HepG2 (cell line): ENCODE data around the gene JMY. TPM values are rescaled to one million over a fixed set of nuclear protein-coding genes. Genes with fewer than 3 reads are reported as not detected.

Experiments used
- AKAP8 ChIP-seq: sonication (generic); formaldehyde crosslinking; IDR thresholded peaks from 2 replicates; pipeline ENCODE4 v1.5.1; 2020; ENCODE audit warnings: mild to moderate bottlenecking, missing genetic modification reagents
- KLF6 ChIP-seq: IDR thresholded peaks from 2 replicates; pipeline ENCODE4 v1.8.0; 2016; ENCODE audit warnings: missing biosample characterization, missing genetic modification reagents
- POLR2AphosphoS2 ChIP-seq: IDR thresholded peaks from 2 replicates; pipeline ENCODE4 v1.6.1; 2011; ENCODE audit warnings: low read depth, low read length, improper control_type of control experiment
- RBFOX2 ChIP-seq: fragments of 200-400 bp; formaldehyde crosslinking; IDR thresholded peaks from 2 replicates; pipeline ENCODE4 v1.6.1; 2017; ENCODE audit warnings: low read depth, mild to moderate bottlenecking, low read length
- SRY ChIP-seq: sonication (generic); formaldehyde crosslinking; IDR thresholded peaks from 2 replicates; pipeline ENCODE4 v1.8.0; 2022; ENCODE audit warnings: mild to moderate bottlenecking, missing genetic modification reagents
- ZFP82 ChIP-seq: sonication (generic); formaldehyde crosslinking; IDR thresholded peaks from 2 replicates; pipeline ENCODE4 v1.5.1; 2020; ENCODE audit warnings: mild to moderate bottlenecking, missing genetic modification reagents, borderline replicate concordance
- ZNF232 ChIP-seq: sonication (generic); formaldehyde crosslinking; IDR thresholded peaks from 2 replicates; pipeline ENCODE4 v1.4.0; 2020; ENCODE audit warnings: missing genetic modification reagents, borderline replicate concordance
- ZNF234 ChIP-seq: sonication (generic); formaldehyde crosslinking; conservative IDR thresholded peaks from 2 replicates; pipeline ENCODE4 v1.5.1; 2020; ENCODE audit warnings: mild to moderate bottlenecking, missing genetic modification reagents
- ZNF264 ChIP-seq: sonication (generic); formaldehyde crosslinking; IDR thresholded peaks from 2 replicates; pipeline ENCODE4 v1.4.0; 2020; ENCODE audit warnings: missing genetic modification reagents
- ZNF441 ChIP-seq: sonication (generic); formaldehyde crosslinking; IDR thresholded peaks from 2 replicates; pipeline ENCODE4 v1.7.0; 2021; ENCODE audit warnings: missing genetic modification reagents, borderline replicate concordance
- ZNF550 ChIP-seq: sonication (generic); formaldehyde crosslinking; IDR thresholded peaks from 2 replicates; pipeline ENCODE4 v1.4.0; 2020; ENCODE audit warnings: mild to moderate bottlenecking, missing genetic modification reagents, borderline replicate concordance
- ZSCAN30 ChIP-seq: sonication (generic); formaldehyde crosslinking; IDR thresholded peaks from 2 replicates; pipeline ENCODE4 v1.5.0; 2020; ENCODE audit warnings: mild to moderate bottlenecking, missing genetic modification reagents
- polyA plus RNA-seq, 8 experiments: library from polyadenylated mRNA; depleted of rRNA in 3 of 8; stranded (reverse) in 7 of 8; unstranded in 1 of 8; fragments of >200 nt; fragmentation: Illumina TruSeq in 4 of 8; extraction: Trizol in 4 of 8; gene quantifications; 2 replicates each; pipeline versions ENCODE4 v1.2.1 to v1.2.3, GENCODE V29; 2011 to 2016; ENCODE audit warnings: low read depth in 4 of 8, missing spikeins in 1 of 8, mixed read lengths in 1 of 8; ENCODE audit not compliant: insufficient read depth in 1 of 8
- total RNA-seq, 5 experiments: library from RNA; depleted of rRNA; stranded (reverse); fragments of >200 nt; fragmentation: Illumina TruSeq; extraction: Trizol; gene quantifications; 2 replicates each; pipeline ENCODE4 v1.2.3, GENCODE V29; 2016; ENCODE audit warnings: low read depth in 1 of 5
- TF ChIP-seq, protein P1 (sequence below): sonication (generic); formaldehyde crosslinking; IDR thresholded peaks from 2 replicates; pipeline ENCODE4 v1.4.0; 2020; ENCODE audit warnings: missing genetic modification reagents, borderline replicate concordance
- TF ChIP-seq, protein P2 (sequence below): sonication (generic); formaldehyde crosslinking; IDR thresholded peaks from 2 replicates; pipeline ENCODE4 v1.4.0; 2020; ENCODE audit warnings: missing genetic modification reagents, mild to moderate bottlenecking, borderline replicate concordance
- TF ChIP-seq, protein P3 (sequence below): IDR thresholded peaks from 2 replicates; pipeline ENCODE4 v1.6.1; 2016; ENCODE audit warnings: mild to moderate bottlenecking
- TF ChIP-seq, protein P4 (sequence below): sonication (generic); formaldehyde crosslinking; IDR thresholded peaks from 2 replicates; pipeline ENCODE4 v1.5.1; 2020; ENCODE audit warnings: missing genetic modification reagents, mild to moderate bottlenecking, borderline replicate concordance
- TF ChIP-seq, protein P5 (sequence below): sonication (generic); formaldehyde crosslinking; IDR thresholded peaks from 2 replicates; pipeline ENCODE4 v1.8.0; 2022; ENCODE audit warnings: mild to moderate bottlenecking, missing genetic modification reagents; ENCODE audit not compliant: insufficient replicate concordance

JMY gene
- total and polyA plus RNA-seq, 2 of the 13 experiments (the other 11 are each of a cell fraction or from before 2014, with no cell fraction given) = 4.0 to 4.2 TPM

DNA sequence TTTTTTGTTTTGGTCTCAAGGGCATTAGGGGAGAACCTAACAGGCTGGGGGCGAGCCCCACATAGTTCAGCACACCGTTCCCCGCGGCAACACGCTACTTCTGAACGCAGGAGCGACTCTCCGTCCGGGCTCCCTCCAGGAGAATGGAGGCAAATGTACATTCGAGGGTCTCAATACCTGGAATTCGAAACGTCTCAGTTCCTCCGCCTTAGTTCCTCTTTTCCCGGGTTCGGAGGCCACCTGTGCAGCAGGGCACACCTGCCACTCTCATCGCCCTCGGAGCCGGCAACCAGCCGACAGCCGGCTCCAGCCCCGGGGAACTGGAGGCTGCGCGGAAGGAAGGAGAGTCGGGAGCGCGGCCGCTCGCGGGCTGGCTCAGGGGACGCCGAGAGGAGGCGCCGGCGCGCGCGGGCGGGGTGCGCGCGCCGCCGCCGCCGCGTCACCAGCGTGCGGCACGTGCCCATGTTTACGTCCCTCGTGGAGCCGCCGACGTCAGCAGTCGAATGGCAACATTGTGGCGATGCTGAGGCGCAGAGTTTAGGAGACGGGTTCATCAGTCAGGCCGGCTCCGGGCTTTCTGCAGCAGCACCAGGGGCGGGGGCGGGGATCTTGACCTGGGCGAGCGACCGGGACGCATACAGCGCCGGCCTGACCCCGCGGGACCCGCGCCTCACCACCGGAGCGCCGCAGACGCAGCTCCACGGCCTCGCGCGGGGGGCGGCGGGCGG is at the start of gene JMY (continued):
- TF ChIP-seq, protein P1, sequence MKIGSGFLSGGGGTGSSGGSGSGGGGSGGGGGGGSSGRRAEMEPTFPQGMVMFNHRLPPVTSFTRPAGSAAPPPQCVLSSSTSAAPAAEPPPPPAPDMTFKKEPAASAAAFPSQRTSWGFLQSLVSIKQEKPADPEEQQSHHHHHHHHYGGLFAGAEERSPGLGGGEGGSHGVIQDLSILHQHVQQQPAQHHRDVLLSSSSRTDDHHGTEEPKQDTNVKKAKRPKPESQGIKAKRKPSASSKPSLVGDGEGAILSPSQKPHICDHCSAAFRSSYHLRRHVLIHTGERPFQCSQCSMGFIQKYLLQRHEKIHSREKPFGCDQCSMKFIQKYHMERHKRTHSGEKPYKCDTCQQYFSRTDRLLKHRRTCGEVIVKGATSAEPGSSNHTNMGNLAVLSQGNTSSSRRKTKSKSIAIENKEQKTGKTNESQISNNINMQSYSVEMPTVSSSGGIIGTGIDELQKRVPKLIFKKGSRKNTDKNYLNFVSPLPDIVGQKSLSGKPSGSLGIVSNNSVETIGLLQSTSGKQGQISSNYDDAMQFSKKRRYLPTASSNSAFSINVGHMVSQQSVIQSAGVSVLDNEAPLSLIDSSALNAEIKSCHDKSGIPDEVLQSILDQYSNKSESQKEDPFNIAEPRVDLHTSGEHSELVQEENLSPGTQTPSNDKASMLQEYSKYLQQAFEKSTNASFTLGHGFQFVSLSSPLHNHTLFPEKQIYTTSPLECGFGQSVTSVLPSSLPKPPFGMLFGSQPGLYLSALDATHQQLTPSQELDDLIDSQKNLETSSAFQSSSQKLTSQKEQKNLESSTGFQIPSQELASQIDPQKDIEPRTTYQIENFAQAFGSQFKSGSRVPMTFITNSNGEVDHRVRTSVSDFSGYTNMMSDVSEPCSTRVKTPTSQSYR (CRISPR knock-in tag) = peak; percentile 7; the same call in 1 of the 2 replicates
- TF ChIP-seq AKAP8 (CRISPR knock-in tag) = no peak; the same call in 1 of the 2 replicates
- TF ChIP-seq SRY (CRISPR knock-in tag) = 0 out of 2 replicates have a peak, but pooled peaks have one; percentile 37
- TF ChIP-seq ZSCAN30 (CRISPR knock-in tag) = no peak
- no peak for TF ChIP-seq ZNF550
- TF ChIP-seq, protein P2, sequence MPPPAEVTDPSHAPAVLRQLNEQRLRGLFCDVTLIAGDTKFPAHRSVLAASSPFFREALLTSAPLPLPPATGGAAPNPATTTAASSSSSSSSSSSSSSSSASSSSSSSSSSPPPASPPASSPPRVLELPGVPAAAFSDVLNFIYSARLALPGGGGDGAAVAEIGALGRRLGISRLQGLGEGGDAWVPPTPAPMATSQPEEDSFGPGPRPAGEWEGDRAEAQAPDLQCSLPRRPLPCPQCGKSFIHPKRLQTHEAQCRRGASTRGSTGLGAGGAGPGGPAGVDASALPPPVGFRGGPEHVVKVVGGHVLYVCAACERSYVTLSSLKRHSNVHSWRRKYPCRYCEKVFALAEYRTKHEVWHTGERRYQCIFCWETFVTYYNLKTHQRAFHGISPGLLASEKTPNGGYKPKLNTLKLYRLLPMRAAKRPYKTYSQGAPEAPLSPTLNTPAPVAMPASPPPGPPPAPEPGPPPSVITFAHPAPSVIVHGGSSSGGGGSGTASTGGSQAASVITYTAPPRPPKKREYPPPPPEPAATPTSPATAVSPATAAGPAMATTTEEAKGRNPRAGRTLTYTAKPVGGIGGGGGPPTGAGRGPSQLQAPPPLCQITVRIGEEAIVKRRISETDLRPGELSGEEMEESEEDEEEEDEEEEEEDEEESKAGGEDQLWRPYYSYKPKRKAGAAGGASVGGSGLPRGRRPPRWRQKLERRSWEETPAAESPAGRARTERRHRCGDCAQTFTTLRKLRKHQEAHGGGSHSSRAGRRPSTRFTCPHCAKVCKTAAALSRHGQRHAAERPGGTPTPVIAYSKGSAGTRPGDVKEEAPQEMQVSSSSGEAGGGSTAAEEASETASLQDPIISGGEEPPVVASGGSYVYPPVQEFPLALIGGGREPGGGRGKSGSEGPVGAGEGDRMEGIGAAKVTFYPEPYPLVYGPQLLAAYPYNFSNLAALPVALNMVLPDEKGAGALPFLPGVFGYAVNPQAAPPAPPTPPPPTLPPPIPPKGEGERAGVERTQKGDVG (CRISPR knock-in tag) = no peak
- TF ChIP-seq, protein P3, sequence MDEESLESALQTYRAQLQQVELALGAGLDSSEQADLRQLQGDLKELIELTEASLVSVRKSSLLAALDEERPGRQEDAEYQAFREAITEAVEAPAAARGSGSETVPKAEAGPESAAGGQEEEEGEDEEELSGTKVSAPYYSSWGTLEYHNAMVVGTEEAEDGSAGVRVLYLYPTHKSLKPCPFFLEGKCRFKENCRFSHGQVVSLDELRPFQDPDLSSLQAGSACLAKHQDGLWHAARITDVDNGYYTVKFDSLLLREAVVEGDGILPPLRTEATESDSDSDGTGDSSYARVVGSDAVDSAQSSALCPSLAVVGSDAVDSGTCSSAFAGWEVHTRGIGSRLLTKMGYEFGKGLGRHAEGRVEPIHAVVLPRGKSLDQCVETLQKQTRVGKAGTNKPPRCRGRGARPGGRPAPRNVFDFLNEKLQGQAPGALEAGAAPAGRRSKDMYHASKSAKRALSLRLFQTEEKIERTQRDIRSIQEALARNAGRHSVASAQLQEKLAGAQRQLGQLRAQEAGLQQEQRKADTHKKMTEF (CRISPR knock-in tag) = peak; percentile 42
- peak; percentile 72; the same call in 1 of the 2 replicates for TF ChIP-seq ZNF234 (CRISPR knock-in tag)
- 0 out of 2 replicates have a peak, but pooled peaks have one; percentile 40 for TF ChIP-seq ZFP82 (CRISPR knock-in tag)
- TF ChIP-seq, protein P4, sequence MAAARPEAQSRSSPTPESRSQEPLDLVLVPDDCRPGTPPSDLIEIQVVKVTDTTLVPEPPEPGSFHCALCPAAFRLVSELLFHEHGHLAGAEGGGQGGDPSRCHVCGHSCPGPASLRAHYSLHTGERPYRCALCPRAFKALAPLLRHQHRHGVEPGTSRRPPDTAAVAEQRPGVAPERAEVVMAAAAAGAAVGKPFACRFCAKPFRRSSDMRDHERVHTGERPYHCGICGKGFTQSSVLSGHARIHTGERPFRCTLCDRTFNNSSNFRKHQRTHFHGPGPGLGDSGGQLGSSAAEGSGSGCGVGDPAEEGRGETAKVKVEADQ (CRISPR knock-in tag) = peak; percentile 41; the same call in 1 of the 2 replicates
- TF ChIP-seq, protein P5, sequence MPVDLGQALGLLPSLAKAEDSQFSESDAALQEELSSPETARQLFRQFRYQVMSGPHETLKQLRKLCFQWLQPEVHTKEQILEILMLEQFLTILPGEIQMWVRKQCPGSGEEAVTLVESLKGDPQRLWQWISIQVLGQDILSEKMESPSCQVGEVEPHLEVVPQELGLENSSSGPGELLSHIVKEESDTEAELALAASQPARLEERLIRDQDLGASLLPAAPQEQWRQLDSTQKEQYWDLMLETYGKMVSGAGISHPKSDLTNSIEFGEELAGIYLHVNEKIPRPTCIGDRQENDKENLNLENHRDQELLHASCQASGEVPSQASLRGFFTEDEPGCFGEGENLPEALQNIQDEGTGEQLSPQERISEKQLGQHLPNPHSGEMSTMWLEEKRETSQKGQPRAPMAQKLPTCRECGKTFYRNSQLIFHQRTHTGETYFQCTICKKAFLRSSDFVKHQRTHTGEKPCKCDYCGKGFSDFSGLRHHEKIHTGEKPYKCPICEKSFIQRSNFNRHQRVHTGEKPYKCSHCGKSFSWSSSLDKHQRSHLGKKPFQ (CRISPR knock-in tag) = peak; percentile 41
- TF ChIP-seq POLR2AphosphoS2 = 0 out of 2 replicates have a peak, but pooled peaks have one; percentile 78
- peak; percentile 79 for TF ChIP-seq RBFOX2
- no peak for TF ChIP-seq ZNF264 (CRISPR knock-in tag)
- no peak for TF ChIP-seq ZNF232 (CRISPR knock-in tag)
- peak; percentile 55; the same call in 1 of the 2 replicates for TF ChIP-seq ZNF441
- TF ChIP-seq KLF6 (CRISPR knock-in tag) = no peak
